MM.1S (cell line): ENCODE measurements around the gene SRF.

Experiments
- EZH2 ChIP-seq: fragments of 300-600 bp; sonication (generic); optimal IDR thresholded peaks from 2 replicates; pipeline ENCODE3; 2017; ENCODE audit warnings: low read depth, mild to moderate bottlenecking, antibody characterized with exemption, low read length, mixed read lengths
- TF ChIP-seq, protein P1 (sequence below): fragments of 300-600 bp; sonication (generic); IDR thresholded peaks from 2 replicates; pipeline ENCODE4 v1.5.1; 2016; ENCODE audit warnings: antibody characterized with exemption, low read length, mixed read lengths

GRCh38 chr6:43147691-43148477 lies 23.2 kb upstream of the SRF start:
- TF ChIP-seq, protein P1, sequence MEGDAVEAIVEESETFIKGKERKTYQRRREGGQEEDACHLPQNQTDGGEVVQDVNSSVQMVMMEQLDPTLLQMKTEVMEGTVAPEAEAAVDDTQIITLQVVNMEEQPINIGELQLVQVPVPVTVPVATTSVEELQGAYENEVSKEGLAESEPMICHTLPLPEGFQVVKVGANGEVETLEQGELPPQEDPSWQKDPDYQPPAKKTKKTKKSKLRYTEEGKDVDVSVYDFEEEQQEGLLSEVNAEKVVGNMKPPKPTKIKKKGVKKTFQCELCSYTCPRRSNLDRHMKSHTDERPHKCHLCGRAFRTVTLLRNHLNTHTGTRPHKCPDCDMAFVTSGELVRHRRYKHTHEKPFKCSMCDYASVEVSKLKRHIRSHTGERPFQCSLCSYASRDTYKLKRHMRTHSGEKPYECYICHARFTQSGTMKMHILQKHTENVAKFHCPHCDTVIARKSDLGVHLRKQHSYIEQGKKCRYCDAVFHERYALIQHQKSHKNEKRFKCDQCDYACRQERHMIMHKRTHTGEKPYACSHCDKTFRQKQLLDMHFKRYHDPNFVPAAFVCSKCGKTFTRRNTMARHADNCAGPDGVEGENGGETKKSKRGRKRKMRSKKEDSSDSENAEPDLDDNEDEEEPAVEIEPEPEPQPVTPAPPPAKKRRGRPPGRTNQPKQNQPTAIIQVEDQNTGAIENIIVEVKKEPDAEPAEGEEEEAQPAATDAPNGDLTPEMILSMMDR: no peak
- TF ChIP-seq EZH2: no peak
